Large intestine (tissue), 3 donors: ENCODE results near the gene VCP. TPM values are rescaled to one million over a fixed set of nuclear protein-coding genes. Genes with fewer than 3 reads are reported as not detected.

ENCODE experiments used
- DNase-seq, 2 donors: peaks; one replicate each; pipeline versions ENCODE4 v3.0.0 to v3.0.0-alpha.2; 2013
- H3K27ac ChIP-seq: one replicate; pipeline ENCODE4 v1.5.1; 2013; ENCODE audit warnings: low read length
- H3K27me3 ChIP-seq: 2 replicates; pipeline ENCODE4 v1.6.1; 2013; ENCODE audit warnings: low read length; ENCODE audit not compliant: control insufficient read depth, insufficient read depth
- H3K36me3 ChIP-seq: 2 replicates; pipeline ENCODE4 v1.6.1; 2013; ENCODE audit warnings: low read length; ENCODE audit not compliant: control insufficient read depth, insufficient read depth
- H3K4me1 ChIP-seq: one replicate; pipeline ENCODE4 v1.6.1; 2013; ENCODE audit warnings: low read length; ENCODE audit not compliant: control insufficient read depth, insufficient read depth
- H3K4me3 ChIP-seq: one replicate; pipeline ENCODE4 v1.5.1; 2013; ENCODE audit warnings: low read length
- H3K9me3 ChIP-seq: one replicate; pipeline ENCODE4 v1.6.1; 2013; ENCODE audit warnings: mild to moderate bottlenecking, low read depth, low read length, moderate library complexity; ENCODE audit not compliant: control insufficient read depth
- WGBS: methylation state at CpG from one replicate; pipeline ENCODE4 v1.1.5; 2013; ENCODE audit warnings: low lambda C conversion rate; ENCODE audit not compliant: insufficient coverage; 5-methylcytosine and 5-hydroxymethylcytosine counted together
- polyA plus RNA-seq: library from polyadenylated mRNA; unstranded; fragments of 120-200 nt; gene quantifications from one replicate; pipeline ENCODE4 v1.2.1, GENCODE V29; 2013

The VCP gene
- polyA plus RNA-seq, 1 donor = 189 TPM

- H3K27ac ChIP-seq = peak overlapping the region; percentile 81
- H3K4me1 ChIP-seq = peaks cover 29% of the 10 kb centered on the region
- H3K9me3 ChIP-seq = no peaks in the 10 kb centered on the region
- H3K4me3 ChIP-seq = peak overlapping the region; percentile 92
- DNase-seq = peak; percentile 98 to 99
- H3K27me3 ChIP-seq = no peaks in the 10 kb centered on the region
- WGBS = no CpG with 5 or more reads among the region's 57 CpGs
- peaks cover 20% of the 10 kb centered on the region for H3K36me3 ChIP-seq
These were observed 38.8 kb upstream of the VCP start for GRCh38 chr9:35111001-35111933.

GRCh38 chr9:35110327-35110761 is 37.9 kb upstream of the VCP start:
- peaks cover 29% of the 10 kb centered on the region for H3K36me3 ChIP-seq
- WGBS = no CpG with 5 or more reads among the region's 3 CpGs
- H3K9me3 ChIP-seq = no peaks in the 10 kb centered on the region
- no peak overlapping the region for H3K27ac ChIP-seq
- no peaks in the 10 kb centered on the region for H3K27me3 ChIP-seq
- H3K4me3 ChIP-seq = no peak overlapping the region
- peaks cover 29% of the 10 kb centered on the region for H3K4me1 ChIP-seq
- no peak for DNase-seq

GRCh38 chr9:35108946-35109575 is 36.6 kb upstream of the VCP start:
- DNase-seq = no peak
- Histone ChIP-seq H3K36me3 (peaks cover 39% of the 10 kb centered on the region), H3K4me3 (no peak overlapping the region), H3K4me1 (peaks cover 20% of the 10 kb centered on the region), H3K27ac (no peak overlapping the region), H3K9me3 (no peaks in the 10 kb centered on the region), H3K27me3 (no peaks in the 10 kb centered on the region)
- WGBS = no CpG with 5 or more reads among the region's 8 CpGs

- no peak for DNase-seq
- WGBS = 100% methylated on average over 1 of the region's 6 CpGs
- no peak overlapping the region for H3K4me3 ChIP-seq
- no peaks in the 10 kb centered on the region for H3K9me3 ChIP-seq
- H3K27ac ChIP-seq = no peak overlapping the region
- H3K4me1 ChIP-seq = peaks cover 19% of the 10 kb centered on the region
- H3K36me3 ChIP-seq = peaks cover 39% of the 10 kb centered on the region
- H3K27me3 ChIP-seq = no peaks in the 10 kb centered on the region
These were observed 36.0 kb upstream of the VCP start for GRCh38 chr9:35108461-35108860.

- Histone ChIP-seq H3K4me3 (no peak overlapping the region), H3K4me1 (peaks cover 20% of the 10 kb centered on the region), H3K9me3 (no peaks in the 10 kb centered on the region), H3K27ac (no peak overlapping the region), H3K36me3 (peaks cover 39% of the 10 kb centered on the region), H3K27me3 (no peaks in the 10 kb centered on the region)
- DNase-seq = no peak
- WGBS = no CpG with 5 or more reads among the region's 18 CpGs
These were observed 35.2 kb upstream of the VCP start for GRCh38 chr9:35107297-35108290.

GRCh38 chr9:35106343-35106730 is 33.9 kb upstream of the VCP start:
- no peak for DNase-seq
- H3K9me3 ChIP-seq = no peaks in the 10 kb centered on the region
- no CpG with 5 or more reads among the region's 7 CpGs for WGBS
- H3K4me3 ChIP-seq = no peak overlapping the region
- no peak overlapping the region for H3K27ac ChIP-seq
- no peaks in the 10 kb centered on the region for H3K27me3 ChIP-seq
- H3K36me3 ChIP-seq = peaks cover 44% of the 10 kb centered on the region
- H3K4me1 ChIP-seq = peaks cover 23% of the 10 kb centered on the region

- WGBS = 100% methylated on average over 1 of the region's 13 CpGs
- Histone ChIP-seq H3K27me3 (no peaks in the 10 kb centered on the region), H3K4me3 (no peak overlapping the region), H3K36me3 (peaks cover 50% of the 10 kb centered on the region), H3K4me1 (peaks cover 23% of the 10 kb centered on the region), H3K27ac (no peak overlapping the region), H3K9me3 (no peaks in the 10 kb centered on the region)
- DNase-seq = no peak
These were observed 33.3 kb upstream of the VCP start for GRCh38 chr9:35105571-35106342.

- Histone ChIP-seq H3K27me3 (no peaks in the 10 kb centered on the region), H3K4me3 (no peak overlapping the region), H3K9me3 (no peaks in the 10 kb centered on the region), H3K4me1 (peaks cover 17% of the 10 kb centered on the region), H3K36me3 (peaks cover 56% of the 10 kb centered on the region), H3K27ac (no peak overlapping the region)
- no peak for DNase-seq
- no CpG with 5 or more reads among the region's 12 CpGs for WGBS
These were observed 32.7 kb upstream of the VCP start for GRCh38 chr9:35105126-35105525.

- H3K27ac ChIP-seq = no peak overlapping the region
- WGBS = no CpG with 5 or more reads among the region's 4 CpGs
- DNase-seq = no peak
- no peak overlapping the region for H3K4me3 ChIP-seq
- H3K36me3 ChIP-seq = peaks cover 60% of the 10 kb centered on the region
- no peaks in the 10 kb centered on the region for H3K27me3 ChIP-seq
- H3K4me1 ChIP-seq = peaks cover 17% of the 10 kb centered on the region
- H3K9me3 ChIP-seq = no peaks in the 10 kb centered on the region
These were observed 32.2 kb upstream of the VCP start for GRCh38 chr9:35104586-35104985.
